ENCODE results near the gene TMEM121.

- no peak for TF ChIP-seq POLR2AphosphoS5 (IDR thresholded peaks at IDR 0.05; ENCODE audit: low read depth, low read length)
- TF ChIP-seq REST (IDR thresholded peaks at IDR 0.05; ENCODE audit: insufficient read depth in 1 of 2, low read depth in 2 of 2, low read length in 2 of 2), result no peak
- no peak for TF ChIP-seq TAF1 (IDR thresholded peaks at IDR 0.05; ENCODE audit: borderline replicate concordance, insufficient read depth, low read length)
- no peak for TF ChIP-seq SIN3A (IDR thresholded peaks at IDR 0.05; ENCODE audit: borderline replicate concordance, insufficient read depth, low read length)
- no peak for TF ChIP-seq FOXP2 (optimal IDR thresholded peaks at IDR 0.05; ENCODE audit: borderline replicate concordance, extremely low read depth, extremely low read length, insufficient read depth)
Measured at GRCh38 chr14:105481886-105482457, 44.4 kb upstream of the TMEM121 start.

Measured in PFSK-1 (cell line).